Endothelial cell of umbilical vein (primary cell): Measurements from ENCODE around the gene ACYP2. TPM values are rescaled to one million over a fixed set of nuclear protein-coding genes. Genes with fewer than 3 reads are reported as not detected.

Experiments
- BruUV-seq: library from RNA; stranded (reverse); fragments of 400-500 nt; replicated peaks from 2 replicates; lab custom pipeline; 2021; lab: Mats Ljungman, UMichigan
- CTCF ChIA-PET: fragments of 300-600, 350-600 bp; sonication (Branson Sonifier 250); formaldehyde crosslinking; loops from one replicate; lab custom pipeline; 2021; ENCODE audit warnings: antibody characterized with exemption, inconsistent platforms; lab: Charles Lee
- POLR2A ChIA-PET: fragments of 300-600, 350-600 bp; sonication (Branson Sonifier 250); formaldehyde crosslinking; loops from one replicate; lab custom pipeline; 2021; ENCODE audit warnings: antibody characterized with exemption, inconsistent platforms; lab: Charles Lee
- DNase-seq: peaks from one replicate; pipeline ENCODE4 v3.0.0-alpha.2; 2011; ENCODE audit warnings: low read depth, low spot score
- FAIRE-seq: peaks from 2 replicates; lab custom pipeline; 2011; peaks lifted over from hg19 to GRCh38; lab: Jason Lieb, UNC
- H2AFZ ChIP-seq: 2 replicates; pipeline ENCODE4 v1.6.0; 2012; ENCODE audit warnings: low read depth, low read length, control low read depth, inconsistent platforms
- H3K27ac ChIP-seq: 2 replicates; pipeline ENCODE4 v1.5.1; 2011; ENCODE audit warnings: low read depth, mild to moderate bottlenecking, control low read depth, low read length, moderate library complexity; ENCODE audit not compliant: insufficient read depth
- H3K27me3 ChIP-seq, 2 experiments: 2 replicates each; pipeline versions ENCODE4 v1.6.0 to v1.6.1; 2011; ENCODE audit warnings: low read length in 2 of 2, mixed read lengths in 1 of 2; ENCODE audit not compliant: control insufficient read depth in 2 of 2, insufficient read depth in 2 of 2
- H3K36me3 ChIP-seq, 2 experiments: 2 replicates in 1 of 2; 3 replicates in 1 of 2; pipeline ENCODE4 v1.5.1; 2011; ENCODE audit warnings: low read length in 2 of 2, mild to moderate bottlenecking in 1 of 2, moderate library complexity in 1 of 2; ENCODE audit not compliant: control insufficient read depth in 2 of 2, insufficient read depth in 2 of 2; ENCODE audit errors: extremely low read depth in 1 of 2
- H3K4me1 ChIP-seq: 3 replicates; pipeline ENCODE4 v1.5.1; 2011; ENCODE audit warnings: mild to moderate bottlenecking, low read length; ENCODE audit not compliant: control insufficient read depth, insufficient read depth; ENCODE audit errors: extremely low read depth
- H3K4me2 ChIP-seq: 2 replicates; pipeline ENCODE4 v1.6.1; 2011; ENCODE audit warnings: low read length, control low read depth, mixed read lengths; ENCODE audit not compliant: insufficient read depth
- H3K4me3 ChIP-seq, 3 experiments: fragments of 200-600 bp in 1 of 3; sonication (generic), shearing (Covaris generic) in 1 of 3; replicated peaks in 1 of 3; 2 replicates each; pipeline ENCODE4 v1.5.1; 2011 to 2016; ENCODE audit warnings: control low read depth in 3 of 3, low read length in 3 of 3, mild to moderate bottlenecking in 2 of 3, inconsistent platforms in 1 of 3, low read depth in 1 of 3, moderate library complexity in 1 of 3; ENCODE audit not compliant: insufficient read depth in 1 of 3
- H3K79me2 ChIP-seq: 2 replicates; pipeline ENCODE4 v1.6.0; 2012; ENCODE audit warnings: low read length, inconsistent platforms; ENCODE audit not compliant: control insufficient read depth, insufficient read depth
- H3K9ac ChIP-seq: replicated peaks from 2 replicates; pipeline ENCODE3; 2011; ENCODE audit warnings: low read length, control low read depth; ENCODE audit not compliant: insufficient read depth; ENCODE audit errors: extremely low read depth
- H3K9me1 ChIP-seq: replicated peaks from 3 replicates; pipeline ENCODE4 v1.6.0; 2011; ENCODE audit warnings: mild to moderate bottlenecking, low read length; ENCODE audit not compliant: control insufficient read depth, insufficient read depth; ENCODE audit errors: extremely low read depth
- H3K9me3 ChIP-seq: replicated peaks from 2 replicates; pipeline ENCODE4 v1.5.1; 2012; ENCODE audit warnings: low read length, inconsistent platforms; ENCODE audit not compliant: control insufficient read depth, insufficient read depth
- H4K20me1 ChIP-seq: replicated peaks from 2 replicates; pipeline ENCODE3; 2011; ENCODE audit warnings: mild to moderate bottlenecking, low read length; ENCODE audit not compliant: control insufficient read depth, insufficient read depth; ENCODE audit errors: extremely low read depth
- CTCF ChIP-seq, 2 donors: IDR thresholded peaks; 1 replicate in 1 of 2; 2 replicates in 1 of 2; pipeline ENCODE4 v1.5.1; 2011; ENCODE audit warnings: low read length in 2 of 2, mild to moderate bottlenecking in 2 of 2, moderate library complexity in 2 of 2, control low read depth in 1 of 2, inconsistent platforms in 1 of 2, low read depth in 1 of 2; ENCODE audit not compliant: insufficient read depth in 1 of 2; ENCODE audit errors: extremely low read depth in 1 of 2
- EZH2 ChIP-seq: IDR thresholded peaks from 2 replicates; pipeline ENCODE4 v1.6.1; 2012; ENCODE audit warnings: borderline replicate concordance, low read depth, mild to moderate bottlenecking, moderate library complexity, low read length, inconsistent platforms; ENCODE audit not compliant: severe bottlenecking
- FOS ChIP-seq: IDR thresholded peaks from 2 replicates; pipeline ENCODE4 v1.6.1; 2011; ENCODE audit warnings: mild to moderate bottlenecking, low read length, moderate library complexity, borderline replicate concordance; ENCODE audit not compliant: insufficient read depth
- GATA2 ChIP-seq: IDR thresholded peaks from 2 replicates; pipeline ENCODE4 v1.7.0; 2011; ENCODE audit warnings: low read depth, mild to moderate bottlenecking, moderate library complexity, mixed read lengths, low read length; ENCODE audit not compliant: insufficient read length, insufficient read depth
- JUN ChIP-seq: IDR thresholded peaks from 2 replicates; pipeline ENCODE4 v1.6.1; 2011; ENCODE audit warnings: borderline replicate concordance, low read depth; ENCODE audit not compliant: insufficient read length, insufficient read depth
- MAX ChIP-seq: IDR thresholded peaks from 2 replicates; pipeline ENCODE4 v1.6.1; 2011; ENCODE audit not compliant: insufficient read depth, insufficient read length
- MYC ChIP-seq: IDR thresholded peaks from one replicate; pipeline ENCODE4 v1.6.1; 2011; ENCODE audit warnings: mild to moderate bottlenecking, low read depth, low read length
- POLR2A ChIP-seq: IDR thresholded peaks from 2 replicates; pipeline ENCODE4 v1.6.1; 2012; ENCODE audit warnings: low read depth, mild to moderate bottlenecking, control low read depth, low read length
- POLR2AphosphoS5 ChIP-seq: IDR thresholded peaks from 2 replicates; pipeline ENCODE4 v1.6.1; 2012; ENCODE audit warnings: low read depth, mild to moderate bottlenecking, control low read depth, low read length, moderate library complexity; ENCODE audit not compliant: insufficient read depth
- dilution Hi-C: fragments of 300-500 bp; cut with MboI; formaldehyde crosslinking; loops from one replicate; pipeline ENCODE4 v1.15.0; 2019; ENCODE audit warnings: low sequenced_read_pairs; ENCODE audit not compliant: extremely low pct_ligation_motif_present
- intact Hi-C: fragments of 100-400 bp; cut with micrococcal nuclease; formaldehyde crosslinking; loops from one replicate; pipeline ENCODE4 v1.10.0; 2022
- polyA plus RNA-seq, 4 experiments: library from polyadenylated mRNA; depleted of rRNA in 3 of 4; stranded (reverse) in 3 of 4; unstranded in 1 of 4; fragments of >200 nt; gene quantifications; 2 replicates each; pipeline versions ENCODE4 v1.2.1 to v1.2.3, GENCODE V29; 2011 to 2012; ENCODE audit warnings: missing spikeins in 1 of 4
- total RNA-seq: library from RNA; stranded (reverse); gene quantifications from 2 replicates; pipeline ENCODE4 v1.2.3, GENCODE V29; 2021

The ACYP2 gene
- total and polyA plus RNA-seq, 2 donors (not counting 3 experiments of a cell fraction or from before 2014, with no cell fraction given): 3.9 to 7.9 TPM

DNA sequence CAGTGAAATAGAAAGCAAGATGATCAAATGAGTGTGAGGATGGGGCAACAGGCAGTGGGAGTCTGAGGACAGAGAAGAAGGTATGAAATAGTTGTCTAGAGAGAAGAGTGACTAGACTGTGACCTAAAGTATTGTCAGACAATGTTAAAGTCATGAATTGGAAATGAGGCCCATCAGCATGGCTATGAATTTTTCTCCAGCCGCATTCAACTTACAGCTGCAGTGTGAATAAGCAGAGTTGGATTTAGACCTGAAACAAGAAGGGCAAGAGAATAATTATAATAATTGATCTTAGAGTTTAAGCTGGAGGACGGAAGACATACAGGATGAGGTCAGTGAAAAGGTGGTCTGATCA, 144.8 kb downstream of the ACYP2 start:
- no peak for TF ChIP-seq CTCF (IDR thresholded peaks at IDR 0.05; ENCODE audit: extremely low read depth in 1 of 2, insufficient read depth in 1 of 2, low read depth in 1 of 2, low read length in 2 of 2)
- TF ChIP-seq JUN: no peak
- TF ChIP-seq MYC: no peak
- TF ChIP-seq GATA2: no peak
- TF ChIP-seq EZH2: no peak
- no peak for TF ChIP-seq POLR2A
- TF ChIP-seq FOS: no peak
- TF ChIP-seq POLR2AphosphoS5: no peak
- no peak for TF ChIP-seq MAX
- ChIA-PET POLR2A (no interaction called here), CTCF (interaction anchor here (1.7 to 1.8 kb wide), 2 partner anchors 19 to 32 kb away, joined by 4 to 5 read pairs; no protein-coding TSS in a partner anchor)
- H4K20me1 ChIP-seq: no peaks in the 10 kb centered on the region
- no peak overlapping the region for H3K27ac ChIP-seq
- dilution Hi-C loops: no loop called here
- FAIRE-seq (no peak), DNase-seq (no peak)
- H3K4me3 ChIP-seq: no peak overlapping the region
- no peaks in the 10 kb centered on the region for H3K4me1 ChIP-seq
- H3K36me3 ChIP-seq: no peaks in the 10 kb centered on the region
- no peaks in the 10 kb centered on the region for H3K9me1 ChIP-seq
- no peaks in the 10 kb centered on the region for H3K79me2 ChIP-seq
- no TSS peak for BruUV-seq
- no peaks in the 10 kb centered on the region for H3K9me3 ChIP-seq
- peaks cover 0 to 3% of the 10 kb centered on the region in 2 experiments for H3K27me3 ChIP-seq
- H3K4me2 ChIP-seq: no peak overlapping the region
- H3K9ac ChIP-seq: no peak overlapping the region
- intact Hi-C loops: no loop called here
- no peak overlapping the region for H2AFZ ChIP-seq
